GM19238 (cell line): ENCODE results near the gene CLSTN2.
"Not testable (repeated sequence)": the region's sequence is repeated elsewhere in the genome, so short reads cannot be mapped to it uniquely, and the experiment has no call there.

Source experiments
- DNase-seq: peaks from one replicate; pipeline ENCODE4 v3.0.0; 2011; ENCODE audit warnings: low spot score; ENCODE audit not compliant: insufficient read length

The CLSTN2 gene

DNA sequence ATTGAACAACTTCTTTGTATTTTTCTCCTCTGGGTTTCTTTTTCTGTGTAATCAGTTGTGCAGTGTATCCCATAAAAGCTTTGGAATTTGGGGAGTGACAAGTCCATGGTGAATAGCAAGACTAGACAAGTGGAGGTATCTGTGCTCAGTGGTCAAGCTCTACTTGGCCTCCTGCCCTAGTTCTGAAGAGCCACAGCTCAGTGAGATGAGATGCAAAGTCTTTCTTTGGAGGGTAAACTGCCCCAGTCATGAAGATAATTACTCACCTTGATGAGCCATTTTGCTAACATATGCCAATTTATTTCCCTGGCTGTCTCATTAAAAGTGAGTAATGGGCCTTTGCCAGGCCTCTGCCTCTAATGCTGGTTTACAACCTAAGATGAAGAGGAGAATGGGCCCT, 471.7 kb downstream of the CLSTN2 start:
- DNase-seq, result no peak

DNA sequence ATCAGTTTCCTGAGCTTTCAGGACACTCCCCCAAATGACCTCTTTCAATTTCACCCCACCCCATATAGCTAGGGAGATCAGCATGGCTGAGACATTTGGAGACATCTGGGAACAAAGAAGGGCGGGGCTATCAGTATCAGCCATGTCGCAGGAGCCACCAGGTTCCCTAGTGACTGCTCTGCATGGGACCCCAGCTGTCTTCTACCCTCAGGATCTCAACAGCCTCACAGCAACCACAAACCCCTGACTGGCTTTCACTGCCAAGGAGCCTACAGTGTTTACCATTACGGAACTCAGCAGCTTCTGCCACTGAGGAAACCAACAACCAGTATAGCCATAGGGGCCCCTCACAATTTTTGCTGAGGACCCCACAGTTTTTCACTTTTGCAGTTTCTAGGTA, 473.3 kb downstream of the CLSTN2 start:
- DNase-seq, result no peak

GRCh38 chr3:140416666-140417065, 481.7 kb downstream of the CLSTN2 start:
- no peak for DNase-seq

DNA sequence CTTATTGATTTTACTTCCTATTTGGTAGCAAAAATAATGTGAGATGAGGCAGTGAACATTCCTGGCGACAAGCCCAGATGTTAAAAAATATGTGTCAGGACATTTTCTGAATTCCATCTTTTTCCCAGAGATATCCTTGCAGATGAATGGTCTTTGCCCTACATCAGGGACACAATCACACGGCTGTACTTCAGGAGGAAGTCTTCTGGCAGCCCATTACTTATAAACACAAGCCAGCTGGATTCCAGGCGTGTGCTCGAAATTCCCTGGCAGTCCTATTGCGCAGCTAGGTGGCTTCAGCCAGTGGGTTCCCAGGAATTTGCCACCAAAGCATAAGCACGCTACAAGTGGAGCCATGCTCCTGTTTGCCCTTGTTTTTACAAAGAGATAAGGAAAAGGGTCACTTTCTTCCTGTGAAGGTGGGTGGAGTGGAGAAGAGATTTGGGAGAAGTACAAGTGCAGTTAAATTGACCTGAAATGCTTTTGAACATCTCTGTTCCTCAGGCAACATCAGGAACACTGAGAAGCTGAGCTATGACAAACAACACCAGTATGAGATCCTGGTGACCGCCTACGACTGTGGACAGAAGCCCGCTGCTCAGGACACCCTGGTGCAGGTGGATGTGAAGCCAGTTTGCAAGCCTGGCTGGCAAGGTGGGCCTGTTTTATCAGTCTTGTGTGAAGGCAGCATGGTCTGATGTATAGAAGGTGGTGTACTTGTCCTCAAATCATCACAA, 485.8 kb downstream of the CLSTN2 start:
- no peak for DNase-seq

DNA sequence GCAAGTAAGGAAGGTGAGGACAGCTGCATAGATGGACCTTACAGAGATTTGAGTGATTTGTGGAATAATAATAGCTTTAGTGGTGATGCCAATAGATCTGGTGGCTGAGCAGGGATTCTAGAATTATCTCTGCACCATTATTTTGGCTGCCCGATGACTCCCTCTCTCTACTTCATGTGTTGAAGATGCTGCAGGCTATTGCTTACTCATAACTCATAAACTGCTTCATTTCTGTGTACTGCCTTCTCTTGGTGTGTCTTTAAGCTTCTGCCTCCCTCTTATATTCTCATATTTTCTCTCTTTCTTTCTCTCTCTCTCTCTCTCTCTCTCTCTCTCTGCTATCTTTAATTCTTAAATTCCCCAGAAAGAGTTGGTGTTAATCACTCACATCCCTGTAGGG, 486.9 kb downstream of the CLSTN2 start:
- no peak for DNase-seq

GRCh38 chr3:140423146-140423545, 488.2 kb downstream of the CLSTN2 start:
- no peak for DNase-seq

GRCh38 chr3:140423574-140423973, 488.6 kb downstream of the CLSTN2 start:
- DNase-seq, result not testable (repeated sequence)

DNA sequence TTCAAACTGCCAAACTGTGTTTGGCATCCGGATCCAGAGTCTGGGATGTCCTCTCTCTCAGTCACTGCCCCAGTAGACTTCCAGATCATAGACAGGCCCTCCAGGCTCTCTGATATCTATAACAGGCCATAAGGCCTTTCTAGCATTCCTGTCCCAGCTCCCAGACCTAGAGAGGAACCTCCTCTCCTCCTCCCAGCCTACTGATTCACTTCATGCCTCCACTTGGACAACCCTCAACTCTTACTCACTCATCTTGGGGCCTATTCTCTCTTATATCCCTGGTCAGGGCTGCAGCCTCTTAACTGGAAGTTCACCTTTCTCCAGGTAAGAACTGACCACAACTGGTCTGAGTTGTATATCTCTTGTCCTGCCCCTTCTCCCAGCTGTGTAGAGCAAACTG, 489.2 kb downstream of the CLSTN2 start:
- DNase-seq, result no peak

DNA sequence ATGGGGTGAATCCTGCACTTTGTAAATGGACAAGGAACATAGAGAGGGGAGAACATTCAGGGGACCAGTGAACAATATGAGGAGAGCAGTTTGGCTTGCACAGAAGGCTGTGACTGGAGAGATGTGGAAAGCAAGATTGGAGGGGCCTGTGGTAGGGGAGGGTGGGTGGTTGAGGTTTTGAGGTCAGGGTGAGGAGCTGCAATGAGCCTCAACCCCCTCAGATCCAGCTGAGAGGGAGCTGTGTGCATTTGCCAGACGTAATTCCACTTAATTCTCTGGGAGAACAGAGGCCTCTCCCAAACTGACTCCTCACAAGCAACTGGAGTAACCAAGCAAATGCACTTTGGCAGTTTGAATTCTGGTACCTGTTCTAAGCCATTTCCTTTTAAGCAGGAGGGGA, 489.7 kb downstream of the CLSTN2 start:
- no peak for DNase-seq

- DNase-seq, result no peak
Measured at GRCh38 chr3:140427786-140428185, 492.8 kb downstream of the CLSTN2 start.

DNA sequence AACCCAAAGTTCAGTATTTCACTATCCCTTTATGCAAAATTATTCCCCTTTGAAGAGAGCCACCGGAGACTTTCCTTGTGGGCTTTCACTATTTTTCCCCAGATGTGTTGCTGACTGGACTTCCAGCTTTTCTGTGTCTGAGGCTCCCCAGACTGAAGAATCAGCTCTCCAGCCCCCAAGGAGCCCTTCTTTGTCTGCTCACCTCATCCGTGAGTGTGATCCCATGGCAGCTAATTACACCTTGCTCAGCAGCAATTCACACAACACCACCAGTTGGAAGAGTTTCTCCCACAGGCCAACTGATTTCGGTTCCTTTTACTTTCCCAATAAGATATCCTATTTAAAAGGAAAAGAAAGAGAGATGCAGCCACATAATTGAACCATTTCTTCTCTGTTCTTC, 493.4 kb downstream of the CLSTN2 start:
- no peak for DNase-seq

DNA sequence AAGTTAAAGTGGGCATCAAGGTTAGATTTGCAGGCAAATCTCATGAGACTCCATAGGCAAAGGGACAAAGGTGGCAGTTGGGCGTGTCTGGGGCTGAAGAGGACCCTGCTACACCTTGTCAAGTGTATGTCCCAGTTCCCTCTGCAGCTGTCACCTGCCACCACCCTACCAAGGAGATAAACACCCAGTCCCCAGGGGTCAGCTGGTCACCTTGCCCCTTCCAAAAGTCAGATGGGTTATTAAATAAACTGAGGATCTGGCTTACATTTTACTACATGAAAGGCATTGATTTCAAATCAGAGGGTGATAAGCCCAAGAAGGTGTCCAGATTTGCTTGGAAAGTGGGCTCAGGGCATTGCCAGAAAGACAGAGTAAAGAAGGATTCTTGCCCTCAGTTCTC, 494.8 kb downstream of the CLSTN2 start:
- DNase-seq, result no peak

GRCh38 chr3:140430494-140430893, 495.5 kb downstream of the CLSTN2 start:
- no peak for DNase-seq

- DNase-seq, result no peak
Measured at GRCh38 chr3:140432229-140432669, 497.3 kb downstream of the CLSTN2 start.

GRCh38 chr3:140433431-140433830, 498.4 kb downstream of the CLSTN2 start:
- no peak for DNase-seq

- no peak for DNase-seq
Measured at GRCh38 chr3:140434261-140434905, 499.4 kb downstream of the CLSTN2 start.

DNA sequence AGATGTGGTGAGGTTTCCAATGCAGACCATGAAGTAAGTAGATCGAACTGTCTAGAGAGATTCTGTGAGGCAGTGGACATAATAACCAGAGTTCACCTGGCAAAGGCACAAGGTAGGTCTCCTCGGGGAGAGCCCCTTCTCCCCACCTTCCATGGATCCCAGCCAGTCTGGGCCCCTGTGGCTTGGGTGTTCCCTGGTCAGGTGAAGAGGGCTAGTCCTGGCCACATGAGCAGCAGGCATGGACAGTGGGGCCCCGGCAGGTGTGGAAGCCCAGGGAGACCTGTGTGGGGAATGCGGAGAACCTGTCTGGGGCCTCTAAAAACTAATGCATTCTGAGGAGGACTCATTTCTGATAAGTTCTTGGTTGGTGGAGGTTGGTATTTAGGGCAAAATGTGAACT, 501.4 kb downstream of the CLSTN2 start:
- DNase-seq, result no peak

DNA sequence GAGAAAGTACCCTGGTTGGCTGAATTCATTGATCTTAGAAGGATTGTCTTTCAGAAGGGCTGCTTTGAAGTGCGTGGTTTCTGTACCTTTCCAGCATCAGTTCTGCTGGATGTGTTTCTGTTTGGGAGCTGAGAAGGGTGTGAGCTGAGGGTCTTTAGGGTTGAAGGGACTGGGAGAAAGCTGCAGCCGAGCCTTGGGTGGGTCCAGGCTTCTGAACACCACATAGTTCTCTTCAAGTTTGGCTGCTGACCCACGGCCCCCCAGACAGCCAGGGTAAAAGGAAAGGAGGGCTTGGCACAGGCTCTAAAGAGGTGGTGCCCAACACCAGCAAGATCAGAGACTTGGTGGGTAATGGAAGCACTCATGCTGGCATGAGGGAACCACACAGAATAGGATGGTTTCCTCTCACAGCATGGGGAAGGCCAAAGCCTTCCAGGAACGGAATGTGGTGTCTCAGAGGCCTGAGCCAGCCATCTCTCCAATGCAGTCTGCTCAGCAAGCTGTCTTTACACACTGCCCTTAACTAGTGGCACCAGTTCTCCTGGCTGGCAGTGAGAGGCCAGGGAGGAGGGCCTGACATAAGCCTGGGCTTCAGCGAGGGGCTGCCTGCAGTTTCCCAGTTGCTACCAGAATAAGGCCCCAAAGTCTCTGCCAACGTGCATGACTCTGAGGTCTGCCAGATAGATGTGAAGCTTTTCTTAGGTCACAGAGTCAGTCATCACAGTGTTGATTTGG, 503.9 kb downstream of the CLSTN2 start:
- no peak for DNase-seq

DNA sequence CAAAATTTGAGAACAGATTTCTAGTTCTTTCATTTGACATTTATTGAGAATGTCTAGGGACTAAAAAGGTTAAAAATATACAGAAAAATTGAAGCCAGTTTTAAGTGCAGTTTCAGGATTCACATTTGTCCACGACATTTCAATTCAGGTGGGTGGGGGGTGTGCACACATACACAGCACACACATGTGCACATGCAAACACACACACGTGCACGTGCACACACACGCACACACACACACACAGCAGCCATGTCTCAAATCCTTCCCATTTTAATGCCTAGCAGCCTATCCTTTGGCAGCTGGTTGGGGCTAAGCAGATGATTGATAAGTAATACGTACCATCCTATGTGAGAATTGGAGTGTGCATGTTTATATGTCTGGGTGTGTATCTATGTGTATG, 504.5 kb downstream of the CLSTN2 start:
- DNase-seq, result no peak

GRCh38 chr3:140440446-140440845, 505.5 kb downstream of the CLSTN2 start:
- no peak for DNase-seq

DNA sequence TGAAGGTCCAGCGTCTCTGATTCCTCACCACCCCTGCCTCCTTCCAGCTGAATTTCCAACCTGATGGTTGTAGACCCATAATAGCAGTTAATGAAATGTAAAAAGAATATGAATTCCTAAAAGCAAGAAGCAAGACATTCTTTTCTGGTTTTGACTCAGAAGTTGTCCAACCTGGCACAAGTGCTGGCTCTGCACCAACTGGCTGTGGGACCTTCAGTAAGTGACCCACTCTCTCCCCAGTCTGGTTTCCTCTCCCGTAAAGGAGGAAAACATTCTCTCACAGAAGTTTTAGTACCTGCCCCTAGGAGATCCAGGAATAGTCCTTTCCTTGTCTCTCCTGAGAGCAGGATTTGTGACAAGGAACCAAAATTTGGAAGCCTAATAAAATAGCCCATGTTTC, 506.0 kb downstream of the CLSTN2 start:
- no peak for DNase-seq

- no peak for DNase-seq
Measured at GRCh38 chr3:140442621-140443020, 507.6 kb downstream of the CLSTN2 start.
